Fibroblast of lung (primary cell): ENCODE results near the gene WDTC1. TPM values are rescaled to one million over a fixed set of nuclear protein-coding genes. Genes with fewer than 3 reads are reported as not detected.

ENCODE experiments used
- DNase-seq, 2 donors: peaks; one replicate each; pipeline versions ENCODE4 v3.0.0 to v3.0.0-alpha.2; 2010; ENCODE audit warnings: low read depth in 2 of 2
- H2AFZ ChIP-seq: 2 replicates; pipeline ENCODE4 v1.5.1; 2012; ENCODE audit warnings: low read length, control low read depth, inconsistent platforms
- H3K27ac ChIP-seq: 2 replicates; pipeline ENCODE4 v1.5.1; 2011; ENCODE audit warnings: low read length, control low read depth; ENCODE audit not compliant: insufficient read depth
- H3K27me3 ChIP-seq: 2 replicates; pipeline ENCODE4 v1.5.1; 2011; ENCODE audit warnings: mild to moderate bottlenecking, low read length; ENCODE audit not compliant: control insufficient read depth, insufficient read depth
- H3K36me3 ChIP-seq: 2 replicates; pipeline ENCODE4 v1.5.1; 2011; ENCODE audit warnings: low read length; ENCODE audit not compliant: control insufficient read depth, insufficient read depth
- H3K4me1 ChIP-seq: 2 replicates; pipeline ENCODE4 v1.5.1; 2011; ENCODE audit warnings: low read length; ENCODE audit not compliant: control insufficient read depth, insufficient read depth; ENCODE audit errors: extremely low read depth
- H3K4me2 ChIP-seq: 2 replicates; pipeline ENCODE4 v1.5.1; 2011; ENCODE audit warnings: low read length, control low read depth; ENCODE audit not compliant: insufficient read depth; ENCODE audit errors: extremely low read depth
- H3K4me3 ChIP-seq, 4 experiments: fragments of 200-600 bp in 1 of 4; sonication (generic) in 1 of 4; replicated peaks in 1 of 4; 2 replicates each; pipeline ENCODE4 v1.5.1; 2011 to 2016; ENCODE audit warnings: low read length in 4 of 4, low read depth in 3 of 4, mild to moderate bottlenecking in 3 of 4, control low read depth in 2 of 4, inconsistent platforms in 1 of 4, mixed read lengths in 1 of 4; ENCODE audit not compliant: insufficient read depth in 1 of 4; ENCODE audit errors: control extremely low read depth in 1 of 4
- H3K79me2 ChIP-seq: 2 replicates; pipeline ENCODE4 v1.5.1; 2012; ENCODE audit warnings: mild to moderate bottlenecking, low read length, inconsistent platforms; ENCODE audit not compliant: control insufficient read depth, insufficient read depth
- H3K9ac ChIP-seq: 2 replicates; pipeline ENCODE4 v1.5.1; 2011; ENCODE audit warnings: mild to moderate bottlenecking, low read length, control low read depth; ENCODE audit not compliant: insufficient read depth
- H3K9me3 ChIP-seq: 2 replicates; pipeline ENCODE4 v1.5.1; 2012; ENCODE audit warnings: low read depth, low read length; ENCODE audit not compliant: control insufficient read depth, insufficient read depth
- H4K20me1 ChIP-seq: 2 replicates; pipeline ENCODE4 v1.5.1; 2011; ENCODE audit warnings: low read length; ENCODE audit not compliant: control insufficient read depth, insufficient read depth; ENCODE audit errors: extremely low read depth
- EZH2 ChIP-seq: IDR thresholded peaks from 2 replicates; pipeline ENCODE4 v1.5.1; 2012; ENCODE audit warnings: low read length, control low read depth, mild to moderate bottlenecking; ENCODE audit errors: missing control alignments
- polyA plus RNA-seq, 2 donors: library from polyadenylated mRNA; depleted of rRNA in 1 of 2; stranded (reverse) in 1 of 2; unstranded in 1 of 2; fragments of >200 nt; gene quantifications; 2 replicates each; pipeline ENCODE4 v1.2.1, GENCODE V29; 2011 to 2012; ENCODE audit warnings: missing spikeins in 1 of 2
- total RNA-seq: library from RNA; depleted of rRNA; stranded (reverse); fragments of >200 nt; gene quantifications from 2 replicates; pipeline ENCODE4 v1.2.1, GENCODE V29; 2014
- TF ChIP-seq, protein P1 (sequence below), 2 donors: IDR thresholded peaks in 1 of 2; conservative IDR thresholded peaks in 1 of 2; 1 replicate in 1 of 2; 2 replicates in 1 of 2; pipeline ENCODE4 v1.5.1; 2011 to 2012; ENCODE audit warnings: low read length in 2 of 2, control low read depth in 1 of 2, inconsistent platforms in 1 of 2, low read depth in 1 of 2, mild to moderate bottlenecking in 1 of 2

The WDTC1 gene
- total and polyA plus RNA-seq, 2 donors (not counting 1 experiment from before 2014, with no cell fraction given) = 10.7 to 23.3 TPM

DNA sequence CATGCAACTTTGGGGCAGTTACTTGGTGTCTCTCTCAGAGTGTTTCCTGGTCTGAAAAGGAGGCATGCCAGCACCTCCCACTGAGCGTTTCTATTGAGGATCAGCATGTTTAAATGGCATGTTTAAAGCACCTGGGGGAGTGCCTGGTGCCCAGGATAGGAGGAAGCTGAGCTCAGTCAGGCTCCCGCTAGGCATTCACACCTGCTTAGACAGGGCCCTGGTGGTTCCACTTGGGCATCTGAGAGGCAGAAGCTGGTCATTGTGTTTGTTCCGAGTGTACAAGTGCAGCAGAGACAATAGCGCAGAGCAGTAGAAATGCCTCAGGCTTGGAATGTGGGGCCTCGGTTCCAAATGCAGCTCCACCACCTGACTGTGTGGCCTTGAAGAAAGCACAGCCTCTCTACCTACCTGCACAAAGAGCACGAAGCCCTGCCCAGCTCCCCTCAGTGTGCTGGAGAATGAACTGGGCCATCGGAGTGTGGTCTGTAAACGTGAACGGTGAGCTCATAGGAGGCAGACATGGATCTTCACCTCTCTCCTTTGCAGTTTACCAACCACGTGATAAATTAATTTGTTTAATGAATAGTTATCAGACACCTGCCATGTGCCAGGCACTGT, 67.3 kb downstream of the WDTC1 start:
- no peak for DNase-seq
- Histone ChIP-seq H3K9ac (peak overlapping the region; percentile 4), H3K36me3 (peaks cover 6% of the 10 kb centered on the region), H3K4me2 (no peak overlapping the region), H3K9me3 (no peaks in the 10 kb centered on the region), H3K27ac (no peak overlapping the region), H3K79me2 (no peaks in the 10 kb centered on the region), H4K20me1 (no peaks in the 10 kb centered on the region), H3K4me1 (peaks cover 31% of the 10 kb centered on the region), H3K27me3 (no peaks in the 10 kb centered on the region), H2AFZ (no peak overlapping the region), H3K4me3 (no peak overlapping the region)
- no peak for TF ChIP-seq EZH2
- TF ChIP-seq, protein P1, sequence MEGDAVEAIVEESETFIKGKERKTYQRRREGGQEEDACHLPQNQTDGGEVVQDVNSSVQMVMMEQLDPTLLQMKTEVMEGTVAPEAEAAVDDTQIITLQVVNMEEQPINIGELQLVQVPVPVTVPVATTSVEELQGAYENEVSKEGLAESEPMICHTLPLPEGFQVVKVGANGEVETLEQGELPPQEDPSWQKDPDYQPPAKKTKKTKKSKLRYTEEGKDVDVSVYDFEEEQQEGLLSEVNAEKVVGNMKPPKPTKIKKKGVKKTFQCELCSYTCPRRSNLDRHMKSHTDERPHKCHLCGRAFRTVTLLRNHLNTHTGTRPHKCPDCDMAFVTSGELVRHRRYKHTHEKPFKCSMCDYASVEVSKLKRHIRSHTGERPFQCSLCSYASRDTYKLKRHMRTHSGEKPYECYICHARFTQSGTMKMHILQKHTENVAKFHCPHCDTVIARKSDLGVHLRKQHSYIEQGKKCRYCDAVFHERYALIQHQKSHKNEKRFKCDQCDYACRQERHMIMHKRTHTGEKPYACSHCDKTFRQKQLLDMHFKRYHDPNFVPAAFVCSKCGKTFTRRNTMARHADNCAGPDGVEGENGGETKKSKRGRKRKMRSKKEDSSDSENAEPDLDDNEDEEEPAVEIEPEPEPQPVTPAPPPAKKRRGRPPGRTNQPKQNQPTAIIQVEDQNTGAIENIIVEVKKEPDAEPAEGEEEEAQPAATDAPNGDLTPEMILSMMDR (conservative IDR thresholded peaks at IDR 0.05 in 1 of 2, IDR thresholded peaks at IDR 0.05 in 1 of 2; ENCODE audit: low read depth in 1 of 2, low read length in 2 of 2) = no peak

DNA sequence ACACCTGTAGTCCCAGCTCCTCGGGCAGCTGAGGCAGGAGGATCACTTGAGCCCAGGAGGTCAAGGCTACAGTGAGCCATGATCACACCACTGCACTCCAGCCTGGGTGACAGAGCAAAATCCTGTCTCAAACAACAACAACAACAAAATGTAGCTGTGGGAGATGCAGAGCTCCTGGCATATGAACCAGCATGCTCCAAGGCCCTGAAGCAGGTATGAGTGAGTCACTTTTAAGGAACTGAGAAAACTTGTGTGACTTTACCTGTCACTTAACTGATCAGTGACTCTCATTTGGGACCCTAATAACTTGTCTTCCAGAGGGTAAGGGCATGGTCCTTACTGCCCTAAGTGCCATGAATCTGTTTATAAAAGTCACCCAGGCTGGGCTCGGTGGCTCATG, 68.2 kb downstream of the WDTC1 start:
- no peak for TF ChIP-seq EZH2
- TF ChIP-seq, protein P1 (conservative IDR thresholded peaks at IDR 0.05 in 1 of 2, IDR thresholded peaks at IDR 0.05 in 1 of 2; ENCODE audit: low read depth in 1 of 2, low read length in 2 of 2) = no peak
- Histone ChIP-seq H3K36me3 (peaks cover 6% of the 10 kb centered on the region), H3K4me3 (no peak overlapping the region), H3K27me3 (no peaks in the 10 kb centered on the region), H3K9ac (no peak overlapping the region), H2AFZ (no peak overlapping the region), H3K9me3 (no peaks in the 10 kb centered on the region), H3K79me2 (no peaks in the 10 kb centered on the region), H3K4me2 (no peak overlapping the region), H3K27ac (no peak overlapping the region), H3K4me1 (peaks cover 31% of the 10 kb centered on the region), H4K20me1 (no peaks in the 10 kb centered on the region)
- no peak for DNase-seq

DNA sequence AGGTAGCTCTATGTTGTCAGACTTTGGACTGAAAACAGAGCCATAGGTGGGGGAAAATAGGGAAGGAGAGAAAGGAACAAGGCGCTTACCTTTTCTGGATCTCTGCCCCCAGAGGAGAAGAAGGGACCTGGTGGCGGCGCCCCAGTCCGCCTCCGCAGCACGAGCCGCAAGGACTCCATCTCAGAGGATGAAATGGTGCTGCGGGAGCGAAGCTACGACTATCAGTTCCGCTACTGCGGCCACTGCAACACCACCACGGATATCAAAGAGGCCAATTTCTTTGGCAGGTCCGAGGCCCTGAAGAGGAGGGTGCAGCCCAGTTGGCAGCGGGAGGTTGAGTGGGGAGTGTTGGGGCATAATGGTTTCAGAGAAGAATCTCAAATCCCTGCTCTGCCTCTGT, 69.1 kb downstream of the WDTC1 start:
- TF ChIP-seq, protein P1 (conservative IDR thresholded peaks at IDR 0.05 in 1 of 2, IDR thresholded peaks at IDR 0.05 in 1 of 2; ENCODE audit: low read depth in 1 of 2, low read length in 2 of 2) = no peak
- no peak for TF ChIP-seq EZH2
- Histone ChIP-seq H3K79me2 (no peaks in the 10 kb centered on the region), H2AFZ (no peak overlapping the region), H3K9ac (no peak overlapping the region), H3K4me3 (no peak overlapping the region), H4K20me1 (no peaks in the 10 kb centered on the region), H3K4me2 (no peak overlapping the region), H3K9me3 (no peaks in the 10 kb centered on the region), H3K27ac (no peak overlapping the region), H3K4me1 (peaks cover 29% of the 10 kb centered on the region), H3K27me3 (no peaks in the 10 kb centered on the region), H3K36me3 (peaks cover 3% of the 10 kb centered on the region)
- DNase-seq = no peak
